HUES64 (cell line): ENCODE measurements around the gene HNMT.
"Not testable (repeated sequence)": the region's sequence is repeated elsewhere in the genome, so short reads cannot be mapped to it uniquely, and the experiment has no call there.

ENCODE experiments used
- H3K27ac ChIP-seq: 2 replicates; pipeline ENCODE4 v1.7.0; 2013; ENCODE audit warnings: low read depth, low read length, inconsistent platforms
- H3K27me3 ChIP-seq: 2 replicates; pipeline ENCODE4 v1.6.1; 2013; ENCODE audit warnings: mild to moderate bottlenecking, low read length; ENCODE audit not compliant: insufficient read depth
- H3K36me3 ChIP-seq: 2 replicates; pipeline ENCODE4 v1.6.1; 2013; ENCODE audit warnings: mild to moderate bottlenecking, low read length; ENCODE audit not compliant: insufficient read depth
- H3K4me1 ChIP-seq: 2 replicates; pipeline ENCODE4 v1.6.1; 2013; ENCODE audit warnings: mild to moderate bottlenecking, low read length, moderate library complexity; ENCODE audit not compliant: insufficient read depth
- H3K4me3 ChIP-seq: 2 replicates; pipeline ENCODE4 v1.5.1; 2013; ENCODE audit warnings: mild to moderate bottlenecking, low read length, moderate library complexity
- H3K9ac ChIP-seq: 2 replicates; pipeline ENCODE4 v1.6.1; 2013; ENCODE audit warnings: mild to moderate bottlenecking, low read depth, low read length
- H3K9me3 ChIP-seq: 2 replicates; pipeline ENCODE4 v1.6.1; 2013; ENCODE audit warnings: low read depth, low read length; ENCODE audit not compliant: insufficient read depth
- WGBS: fragments of 150-250, 120-280 bp; methylation state at CpG from one replicate; pipeline ENCODE4 v1.1.7; 2013; ENCODE audit warnings: missing lambda C conversion rate; 5-methylcytosine and 5-hydroxymethylcytosine counted together

The HNMT gene

GRCh38 chr2:137975280-137976271 is 11.3 kb downstream of the HNMT start:
- H3K9ac ChIP-seq: no peak overlapping the region
- WGBS: 82% methylated on average over 8 of the region's 8 CpGs
- no peak overlapping the region for H3K27ac ChIP-seq
- H3K36me3 ChIP-seq: no peaks in the 10 kb centered on the region
- no peak overlapping the region for H3K4me3 ChIP-seq
- no peaks in the 10 kb centered on the region for H3K27me3 ChIP-seq
- H3K4me1 ChIP-seq: peaks cover 10% of the 10 kb centered on the region
- no peaks in the 10 kb centered on the region for H3K9me3 ChIP-seq

DNA sequence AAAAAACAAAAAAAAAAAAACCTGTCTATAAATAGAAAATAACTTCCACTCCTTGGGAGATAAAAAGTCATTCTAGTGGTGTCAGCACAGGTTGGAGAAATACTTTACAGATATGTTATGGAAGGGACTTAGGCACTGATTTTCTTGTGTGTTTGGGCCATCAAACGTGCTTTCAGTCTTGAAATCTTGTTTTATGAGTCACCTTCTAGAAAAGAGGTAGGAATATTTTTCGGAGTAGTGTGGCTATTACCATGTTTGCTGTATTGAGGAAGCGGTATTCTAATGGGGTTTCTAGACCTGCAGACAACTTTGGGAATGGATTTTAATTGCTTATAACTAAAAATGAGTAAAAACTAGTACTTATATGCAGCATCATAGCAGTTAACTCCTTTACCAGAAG is 12.0 kb downstream of the HNMT start:
- H3K9me3 ChIP-seq: no peaks in the 10 kb centered on the region
- H3K36me3 ChIP-seq: no peaks in the 10 kb centered on the region
- no peak overlapping the region for H3K4me3 ChIP-seq
- H3K27me3 ChIP-seq: no peaks in the 10 kb centered on the region
- peaks cover 10% of the 10 kb centered on the region for H3K4me1 ChIP-seq
- H3K27ac ChIP-seq: no peak overlapping the region
- 91% methylated on average over 3 of the region's 3 CpGs for WGBS
- H3K9ac ChIP-seq: no peak overlapping the region

GRCh38 chr2:137977790-137978189 is 13.5 kb downstream of the HNMT start:
- Histone ChIP-seq H3K4me3 (no peak overlapping the region), H3K4me1 (peaks cover 10% of the 10 kb centered on the region), H3K9ac (no peak overlapping the region), H3K9me3 (no peaks in the 10 kb centered on the region), H3K27ac (no peak overlapping the region), H3K36me3 (no peaks in the 10 kb centered on the region), H3K27me3 (no peaks in the 10 kb centered on the region)

DNA sequence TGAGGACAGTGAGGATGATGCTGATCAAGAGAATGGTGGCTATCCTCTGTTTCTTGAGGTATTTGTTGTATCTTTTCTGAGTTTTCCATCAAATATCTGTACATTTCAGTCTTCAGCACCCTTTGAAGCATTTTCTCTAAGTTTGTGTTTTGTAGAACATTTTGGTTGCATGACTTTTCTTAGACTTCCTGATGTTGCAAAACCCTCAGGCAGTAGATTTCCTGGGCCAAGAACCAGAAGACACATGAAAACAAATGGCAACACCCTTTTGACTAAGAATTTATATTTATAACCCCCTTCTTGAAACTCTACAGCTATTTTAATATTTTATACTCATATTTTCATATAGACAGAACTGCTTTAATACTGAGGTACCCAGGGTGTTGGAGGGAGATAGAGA is 16.2 kb downstream of the HNMT start:
- Histone ChIP-seq H3K9me3 (no peaks in the 10 kb centered on the region), H3K27ac (no peak overlapping the region), H3K4me1 (peaks cover 6% of the 10 kb centered on the region), H3K36me3 (no peaks in the 10 kb centered on the region), H3K4me3 (no peak overlapping the region), H3K27me3 (no peaks in the 10 kb centered on the region), H3K9ac (no peak overlapping the region)

GRCh38 chr2:137981112-137981656 is 16.9 kb downstream of the HNMT start:
- Histone ChIP-seq H3K4me1 (peaks cover 5% of the 10 kb centered on the region; the same call in 1 of the 2 replicates), H3K9me3 (no peaks in the 10 kb centered on the region), H3K27me3 (no peaks in the 10 kb centered on the region), H3K36me3 (no peaks in the 10 kb centered on the region), H3K9ac (no peak overlapping the region), H3K27ac (no peak overlapping the region), H3K4me3 (no peak overlapping the region)
- 95% methylated on average over 11 of the region's 11 CpGs for WGBS

- Histone ChIP-seq H3K36me3 (no peaks in the 10 kb centered on the region), H3K4me1 (no peaks in the 10 kb centered on the region), H3K27ac (no peak overlapping the region), H3K9ac (no peak overlapping the region), H3K4me3 (no peak overlapping the region), H3K27me3 (no peaks in the 10 kb centered on the region), H3K9me3 (no peaks in the 10 kb centered on the region)
- 95% methylated on average over 3 of the region's 3 CpGs for WGBS
Measured at GRCh38 chr2:137983581-137983980, 19.3 kb downstream of the HNMT start.

GRCh38 chr2:137986268-137986667 is 22.0 kb downstream of the HNMT start:
- H3K9ac ChIP-seq: no peak overlapping the region
- no peaks in the 10 kb centered on the region for H3K4me1 ChIP-seq
- WGBS: 97% methylated on average over 1 of the region's 1 CpG
- no peaks in the 10 kb centered on the region for H3K36me3 ChIP-seq
- no peaks in the 10 kb centered on the region for H3K27me3 ChIP-seq
- H3K9me3 ChIP-seq: no peaks in the 10 kb centered on the region
- no peak overlapping the region for H3K27ac ChIP-seq
- no peak overlapping the region for H3K4me3 ChIP-seq

GRCh38 chr2:137987011-137987410 is 22.7 kb downstream of the HNMT start:
- Histone ChIP-seq H3K27ac (no peak overlapping the region), H3K36me3 (peaks cover 3% of the 10 kb centered on the region; the same call in 1 of the 2 replicates), H3K4me1 (no peaks in the 10 kb centered on the region), H3K4me3 (no peak overlapping the region), H3K9me3 (peaks cover 2% of the 10 kb centered on the region; the same call in 1 of the 2 replicates), H3K27me3 (no peaks in the 10 kb centered on the region), H3K9ac (no peak overlapping the region)

GRCh38 chr2:137991078-137991477 is 26.8 kb downstream of the HNMT start:
- H3K9ac ChIP-seq: no peak overlapping the region
- H3K9me3 ChIP-seq: peaks cover 7% of the 10 kb centered on the region
- no peak overlapping the region for H3K4me3 ChIP-seq
- H3K27ac ChIP-seq: no peak overlapping the region
- no peaks in the 10 kb centered on the region for H3K27me3 ChIP-seq
- H3K36me3 ChIP-seq: peaks cover 5% of the 10 kb centered on the region; the same call in 1 of the 2 replicates
- H3K4me1 ChIP-seq: no peaks in the 10 kb centered on the region

DNA sequence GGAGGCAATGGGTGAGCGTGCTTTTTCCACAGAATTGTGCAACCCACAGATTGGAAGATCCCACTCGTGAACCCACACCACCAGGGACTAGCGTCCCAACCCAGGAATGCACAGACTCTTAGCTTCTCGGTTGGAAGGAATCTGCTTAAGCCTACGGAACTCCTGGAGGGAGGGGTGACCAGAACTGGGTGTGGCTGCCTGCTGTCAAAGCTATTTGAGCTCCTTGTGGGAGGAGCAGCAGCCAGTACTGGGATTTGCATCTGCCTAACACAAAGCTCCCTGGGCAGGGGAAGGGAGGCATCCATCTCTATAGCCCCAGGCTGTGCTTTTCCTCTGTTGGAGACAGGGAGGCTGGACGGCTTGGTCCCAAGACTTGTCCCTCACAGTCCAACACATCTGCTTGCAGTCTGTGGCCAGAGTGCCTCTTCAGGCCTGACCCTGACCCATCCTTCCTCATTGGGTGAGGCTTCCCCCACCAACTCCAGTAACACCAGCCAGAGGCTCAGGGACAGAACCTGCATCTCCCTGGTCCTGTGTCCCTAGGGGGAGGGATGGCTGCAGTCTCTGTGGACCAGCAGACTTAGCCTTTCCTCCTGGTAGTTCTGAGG is 27.9 kb downstream of the HNMT start:
- WGBS: 98% methylated on average over 6 of the region's 6 CpGs

GRCh38 chr2:137993715-137994476 is 29.6 kb downstream of the HNMT start:
- H3K27ac ChIP-seq, H3K36me3 ChIP-seq, H3K4me3 ChIP-seq, H3K9ac ChIP-seq, H3K27me3 ChIP-seq, H3K4me1 ChIP-seq, H3K9me3 ChIP-seq: not testable (repeated sequence)
- 100% methylated on average over 1 of the region's 1 CpG for WGBS

More for the DNA sequence above, 27.9 kb downstream of the HNMT start:
- Histone ChIP-seq H3K36me3 (peaks cover 5% of the 10 kb centered on the region; the same call in 1 of the 2 replicates), H3K9ac (no peak overlapping the region), H3K27me3 (no peaks in the 10 kb centered on the region), H3K9me3 (peaks cover 7% of the 10 kb centered on the region), H3K4me3 (no peak overlapping the region), H3K27ac (no peak overlapping the region), H3K4me1 (no peaks in the 10 kb centered on the region)
